WERI-Rb-1 (cell line): ENCODE results near the gene IP6K2.
A peak's percentile ranks its signal among the peaks of the same experiment; 100 is the strongest.
"Not testable (repeated sequence)": the region's sequence is repeated elsewhere in the genome, so short reads cannot be mapped to it uniquely, and the experiment has no call there.

Experiments
- DNase-seq: peaks from one replicate; pipeline ENCODE4 v3.0.0-alpha.2; 2020
- H3K27ac ChIP-seq: fragments of 250-450 bp; sonication (Bioruptor Pico); 2 replicates; pipeline ENCODE4 v1.5.1; 2020; ENCODE audit warnings: mild to moderate bottlenecking, moderate library complexity
- H3K27me3 ChIP-seq: fragments of 250-450 bp; sonication (Bioruptor Pico); 2 replicates; pipeline ENCODE4 v1.5.1; 2021; ENCODE audit warnings: mild to moderate bottlenecking, low read depth, moderate library complexity; ENCODE audit not compliant: insufficient read depth, severe bottlenecking
- H3K36me3 ChIP-seq: fragments of 250-450 bp; sonication (Bioruptor Pico); 2 replicates; pipeline ENCODE4 v1.5.1; 2020; ENCODE audit warnings: mild to moderate bottlenecking, moderate library complexity
- H3K4me3 ChIP-seq: 2 replicates; pipeline ENCODE4 v1.5.1; 2011; ENCODE audit warnings: low read depth, mild to moderate bottlenecking, control low read depth, low read length
- H3K9me3 ChIP-seq: fragments of 250-450 bp; sonication (Bioruptor Pico); 2 replicates; pipeline ENCODE4 v1.5.1; 2021; ENCODE audit warnings: mild to moderate bottlenecking, moderate library complexity; ENCODE audit not compliant: severe bottlenecking
- TF ChIP-seq, protein P1 (sequence below): IDR thresholded peaks from 2 replicates; pipeline ENCODE4 v1.5.1; 2011; ENCODE audit warnings: low read depth, mild to moderate bottlenecking, control low read depth, inconsistent platforms, low read length

Gene IP6K2

DNA sequence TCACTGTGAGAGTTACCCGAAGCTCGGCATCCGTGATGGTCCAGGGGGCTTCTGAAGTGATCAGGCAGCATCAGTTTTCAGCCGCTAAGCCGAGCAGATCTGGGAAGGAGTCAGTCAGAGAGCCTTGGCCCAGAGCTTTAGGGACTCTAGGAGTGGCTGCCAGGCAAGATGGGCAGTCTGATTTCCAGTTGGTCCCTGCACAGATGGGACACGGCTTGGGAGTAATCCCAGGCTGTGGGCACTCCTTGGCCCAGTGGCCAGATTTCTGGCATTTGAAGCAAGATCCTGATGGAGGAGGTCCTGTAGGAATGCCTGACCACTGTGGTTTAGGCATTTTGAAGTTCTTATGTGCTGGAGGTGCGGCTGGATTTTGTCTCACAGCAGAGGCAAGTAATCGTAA, 10.5 kb upstream of the IP6K2 start:
- Histone ChIP-seq H3K36me3 (no peaks in the 10 kb centered on the region), H3K4me3 (no peak overlapping the region), H3K27ac (no peak overlapping the region), H3K9me3 (peaks cover 3% of the 10 kb centered on the region), H3K27me3 (no peaks in the 10 kb centered on the region)
- no peak for DNase-seq
- TF ChIP-seq, protein P1, sequence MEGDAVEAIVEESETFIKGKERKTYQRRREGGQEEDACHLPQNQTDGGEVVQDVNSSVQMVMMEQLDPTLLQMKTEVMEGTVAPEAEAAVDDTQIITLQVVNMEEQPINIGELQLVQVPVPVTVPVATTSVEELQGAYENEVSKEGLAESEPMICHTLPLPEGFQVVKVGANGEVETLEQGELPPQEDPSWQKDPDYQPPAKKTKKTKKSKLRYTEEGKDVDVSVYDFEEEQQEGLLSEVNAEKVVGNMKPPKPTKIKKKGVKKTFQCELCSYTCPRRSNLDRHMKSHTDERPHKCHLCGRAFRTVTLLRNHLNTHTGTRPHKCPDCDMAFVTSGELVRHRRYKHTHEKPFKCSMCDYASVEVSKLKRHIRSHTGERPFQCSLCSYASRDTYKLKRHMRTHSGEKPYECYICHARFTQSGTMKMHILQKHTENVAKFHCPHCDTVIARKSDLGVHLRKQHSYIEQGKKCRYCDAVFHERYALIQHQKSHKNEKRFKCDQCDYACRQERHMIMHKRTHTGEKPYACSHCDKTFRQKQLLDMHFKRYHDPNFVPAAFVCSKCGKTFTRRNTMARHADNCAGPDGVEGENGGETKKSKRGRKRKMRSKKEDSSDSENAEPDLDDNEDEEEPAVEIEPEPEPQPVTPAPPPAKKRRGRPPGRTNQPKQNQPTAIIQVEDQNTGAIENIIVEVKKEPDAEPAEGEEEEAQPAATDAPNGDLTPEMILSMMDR, result no peak

- H3K36me3 ChIP-seq, H3K27ac ChIP-seq, H3K27me3 ChIP-seq, H3K4me3 ChIP-seq, DNase-seq, H3K9me3 ChIP-seq: not testable (repeated sequence)
Observed at GRCh38 chr3:48725185-48725855, 8.3 kb upstream of the IP6K2 start.

GRCh38 chr3:48723725-48724124, 6.7 kb upstream of the IP6K2 start:
- DNase-seq, result no peak
- no peaks in the 10 kb centered on the region for H3K36me3 ChIP-seq
- TF ChIP-seq, protein P1, result no peak
- no peaks in the 10 kb centered on the region for H3K27me3 ChIP-seq
- no peak overlapping the region for H3K4me3 ChIP-seq
- peaks cover 3% of the 10 kb centered on the region for H3K9me3 ChIP-seq
- no peak overlapping the region for H3K27ac ChIP-seq

DNA sequence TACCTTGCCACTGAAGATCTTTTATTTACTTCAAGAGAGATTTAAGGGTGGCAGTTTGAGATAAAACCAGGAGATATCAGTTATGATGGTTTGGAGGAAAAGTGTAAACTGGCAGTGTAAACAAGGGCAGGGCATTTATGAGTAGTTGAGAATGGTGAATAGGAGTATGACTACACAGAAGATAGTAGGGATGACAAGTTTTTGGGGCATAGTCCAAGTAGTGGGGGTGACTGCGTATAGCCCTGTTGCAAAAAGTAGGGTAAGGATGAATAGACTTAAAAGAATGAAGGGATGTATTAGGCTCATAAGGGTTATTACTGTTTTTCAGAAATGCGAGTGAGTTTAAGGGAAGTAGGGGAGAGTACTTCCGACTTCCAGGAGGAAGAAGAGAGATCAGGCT, 6.3 kb upstream of the IP6K2 start:
- not testable (repeated sequence) for H3K36me3 ChIP-seq, H3K9me3 ChIP-seq, H3K4me3 ChIP-seq

DNA sequence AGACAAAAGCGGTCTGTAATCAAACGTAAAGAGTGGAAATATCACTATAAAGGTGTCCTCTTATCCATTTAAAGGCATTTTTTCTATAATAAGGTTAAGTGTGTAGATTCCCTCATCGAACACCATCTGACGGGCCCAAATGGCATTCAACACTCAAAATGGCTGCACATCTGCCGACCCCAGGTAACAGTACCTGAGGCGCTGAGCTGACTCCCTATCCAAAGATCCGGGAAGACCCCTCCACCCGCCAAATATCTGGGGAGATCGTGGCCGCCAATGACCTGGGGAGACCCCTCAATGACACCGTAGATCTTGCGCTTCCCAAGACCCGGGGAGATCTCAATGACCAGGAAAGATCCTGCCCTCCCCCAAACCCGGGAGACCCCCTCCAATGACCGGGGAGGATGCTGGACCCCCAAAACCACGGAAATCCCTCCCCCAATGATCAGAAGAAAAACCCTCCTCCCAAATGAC, 476 bp downstream of the IP6K2 start:
- DNase-seq, result no peak
- Histone ChIP-seq H3K27me3 (no peaks in the 10 kb centered on the region), H3K36me3 (peaks cover 49% of the 10 kb centered on the region), H3K27ac (peak overlapping the region; percentile 98), H3K4me3 (peak overlapping the region; percentile 99), H3K9me3 (no peaks in the 10 kb centered on the region)
- TF ChIP-seq, protein P1, result no peak

More for the DNA sequence above, 6.3 kb upstream of the IP6K2 start:
- not testable (repeated sequence) for H3K27me3 ChIP-seq, DNase-seq, H3K27ac ChIP-seq

DNA sequence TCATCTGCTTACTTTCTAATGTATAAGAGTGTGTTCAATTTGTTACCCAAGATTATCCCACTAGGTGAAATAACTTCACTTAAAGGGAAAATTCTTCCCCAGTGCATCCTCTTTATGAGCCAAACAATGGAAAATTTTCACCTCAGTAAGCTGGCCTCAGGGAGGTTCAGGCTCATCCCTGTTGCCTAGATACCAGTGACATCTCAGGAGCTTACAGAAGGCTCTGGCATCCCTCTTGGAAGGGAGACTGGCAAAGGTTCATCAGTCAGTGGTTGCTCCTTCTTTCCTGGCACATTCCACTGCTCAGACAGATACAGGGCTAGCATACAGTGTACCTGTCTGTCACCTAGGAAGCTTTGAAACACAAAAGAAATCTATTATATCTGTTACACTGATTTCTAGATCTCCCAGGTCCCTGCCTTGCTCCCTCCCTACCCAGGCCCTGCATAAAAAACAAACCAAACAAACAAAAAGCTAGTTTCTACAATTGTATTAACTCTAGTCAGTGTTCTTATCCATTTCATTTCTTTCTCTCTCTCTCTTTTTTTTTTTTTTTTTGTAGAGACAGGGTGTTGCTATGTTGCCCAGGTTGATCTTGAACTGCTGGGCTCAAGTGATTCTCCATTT, 1.7 kb downstream of the IP6K2 start:
- TF ChIP-seq, protein P1, result no peak
- no peak for DNase-seq
- Histone ChIP-seq H3K4me3 (no peak overlapping the region; the same call in 1 of the 2 replicates), H3K27me3 (no peaks in the 10 kb centered on the region), H3K36me3 (peaks cover 62% of the 10 kb centered on the region), H3K9me3 (no peaks in the 10 kb centered on the region), H3K27ac (no peak overlapping the region)
